HG02840 (cell line): ENCODE data around the gene RHEX.
"Not testable (repeated sequence)": the region's sequence is repeated elsewhere in the genome, so short reads cannot be mapped to it uniquely, and the experiment has no call there.

Experiments used
- ATAC-seq: cut with Tn5 transposase; IDR thresholded peaks from one replicate; pipeline ENCODE4 v1.9.1; 2021; ENCODE audit warnings: mild to moderate bottlenecking, moderate library complexity, moderate number of reproducible peaks; ENCODE audit not compliant: unreplicated experiment, low FRiP score

RHEX gene, protein sequence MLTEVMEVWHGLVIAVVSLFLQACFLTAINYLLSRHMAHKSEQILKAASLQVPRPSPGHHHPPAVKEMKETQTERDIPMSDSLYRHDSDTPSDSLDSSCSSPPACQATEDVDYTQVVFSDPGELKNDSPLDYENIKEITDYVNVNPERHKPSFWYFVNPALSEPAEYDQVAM

GRCh38 chr1:206052919-206053610, at the start of gene RHEX:
RHEX (plus strand) TSS chr1:206053173; CDS start chr1:206097829, 44,656 bp downstream.
- not testable (repeated sequence) for ATAC-seq

- no peak for ATAC-seq
Measured at GRCh38 chr1:206003854-206004800, 48.8 kb upstream of the RHEX start.

- ATAC-seq, result no peak
Measured at GRCh38 chr1:206004826-206005225, 48.1 kb upstream of the RHEX start.

- ATAC-seq, result no peak
Measured at GRCh38 chr1:206005234-206005633, 47.7 kb upstream of the RHEX start.

- no peak for ATAC-seq
Measured at GRCh38 chr1:206005778-206006180, 47.2 kb upstream of the RHEX start.

DNA sequence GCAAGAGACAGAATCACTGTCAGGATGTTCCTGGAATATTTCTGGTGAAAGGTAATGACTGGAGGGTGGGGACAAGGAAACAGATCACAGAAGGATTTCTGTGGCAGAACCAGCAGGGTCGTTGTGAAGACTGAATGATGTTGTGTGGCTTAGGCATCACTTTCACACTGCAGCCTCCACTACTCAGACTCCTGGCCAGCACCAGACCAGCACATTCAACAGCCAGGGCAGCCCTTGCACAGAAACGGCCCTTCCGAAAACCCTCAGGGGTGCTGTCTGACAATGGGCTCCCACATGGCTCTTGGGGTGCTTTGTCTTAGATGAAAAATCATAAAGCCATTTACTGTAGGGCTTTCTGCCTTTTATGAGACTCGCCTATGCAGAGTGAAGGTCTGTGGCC, 46.0 kb upstream of the RHEX start:
- no peak for ATAC-seq

GRCh38 chr1:206010060-206010459, 42.9 kb upstream of the RHEX start:
- ATAC-seq, result no peak

DNA sequence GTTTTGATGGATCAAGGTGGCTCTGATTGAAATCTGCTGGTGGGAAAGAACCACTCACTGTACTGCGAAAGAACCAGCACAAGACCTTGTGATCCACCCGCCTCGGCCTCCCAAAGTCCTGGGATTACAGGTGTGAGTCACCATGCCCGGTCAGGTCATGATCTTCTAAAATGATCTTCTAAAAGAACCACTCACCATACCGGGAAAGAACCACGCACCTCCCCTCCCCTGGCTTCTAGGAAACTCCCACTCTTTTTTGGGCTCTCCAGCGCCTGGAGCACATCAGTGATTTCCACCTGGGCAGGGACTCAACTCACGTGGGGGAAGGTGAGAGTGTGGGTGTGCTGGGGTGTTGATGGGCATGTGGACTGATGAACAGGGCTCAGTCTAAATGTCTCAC, 41.9 kb upstream of the RHEX start:
- no peak for ATAC-seq

DNA sequence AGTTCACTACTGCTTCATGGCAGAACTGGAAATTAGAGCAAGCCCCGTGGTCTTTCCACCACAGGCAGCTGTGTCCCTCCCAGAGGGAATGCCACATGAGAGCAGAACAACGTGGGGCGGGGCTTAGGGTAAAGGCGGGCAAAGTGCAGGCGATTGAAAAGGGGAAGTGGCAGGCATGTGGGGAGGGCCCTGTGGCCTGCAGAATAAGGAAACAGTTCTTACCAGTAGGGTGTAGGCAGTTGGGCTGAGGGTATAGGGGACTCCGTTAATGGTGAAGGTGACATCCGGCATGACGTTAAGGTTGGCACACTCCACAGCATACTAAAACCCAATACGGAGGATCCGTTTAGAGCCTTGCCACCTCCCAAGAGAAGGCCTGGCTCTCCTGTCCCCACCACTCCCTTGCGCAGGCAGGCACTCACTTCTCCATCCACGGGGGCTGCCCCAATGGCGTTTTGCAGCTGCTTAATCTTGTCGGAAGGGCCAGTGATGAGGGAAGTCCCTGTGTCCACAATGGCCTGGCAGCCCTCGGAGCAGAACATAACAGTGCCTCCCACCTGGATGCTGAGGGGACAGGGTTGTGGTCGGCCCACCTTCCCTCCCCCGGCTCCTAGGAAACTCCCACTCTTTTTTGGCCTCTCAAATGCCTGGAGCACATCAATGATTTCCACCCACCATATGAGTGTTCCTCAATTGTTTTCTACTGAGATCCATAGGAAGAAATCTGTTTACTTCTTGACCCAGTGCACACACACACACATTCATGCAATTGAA, 40.7 kb upstream of the RHEX start:
- ATAC-seq, result no peak

DNA sequence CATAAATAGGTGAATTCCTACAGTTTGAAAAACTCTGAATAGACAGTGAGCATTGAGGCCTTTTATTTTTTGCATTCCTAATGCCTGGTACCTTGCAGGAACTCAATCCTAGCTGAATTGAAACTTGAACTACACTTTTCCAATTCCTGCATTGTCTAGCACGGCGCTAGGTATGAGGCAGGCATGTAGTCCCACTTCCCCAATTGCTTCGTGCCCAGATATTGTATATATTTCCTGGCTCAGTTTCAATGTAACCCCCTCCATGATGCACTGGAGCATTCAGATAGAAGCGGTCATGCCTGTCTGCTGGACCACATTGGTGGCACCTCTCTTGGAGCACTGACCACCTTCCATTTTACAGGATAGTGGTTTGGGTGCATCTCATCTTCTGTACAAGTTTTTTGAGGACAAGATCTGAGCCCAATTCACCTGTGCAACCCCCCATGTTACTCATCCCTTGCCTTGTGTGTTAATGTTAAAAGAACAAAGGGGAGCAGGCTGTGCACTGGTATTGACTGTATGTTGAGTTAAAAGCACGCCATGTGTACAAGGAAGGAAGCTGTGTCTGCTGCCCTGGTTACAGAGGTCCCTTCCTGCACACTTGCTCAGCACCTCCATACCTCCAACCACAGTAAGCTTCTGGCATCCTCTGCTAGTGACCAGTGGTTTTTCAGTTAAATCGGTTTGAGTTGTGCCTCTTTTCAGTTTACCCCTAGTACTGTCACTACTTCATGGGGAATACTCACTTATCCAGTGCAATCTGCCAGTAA, 39.8 kb upstream of the RHEX start:
- ATAC-seq, result no peak

DNA sequence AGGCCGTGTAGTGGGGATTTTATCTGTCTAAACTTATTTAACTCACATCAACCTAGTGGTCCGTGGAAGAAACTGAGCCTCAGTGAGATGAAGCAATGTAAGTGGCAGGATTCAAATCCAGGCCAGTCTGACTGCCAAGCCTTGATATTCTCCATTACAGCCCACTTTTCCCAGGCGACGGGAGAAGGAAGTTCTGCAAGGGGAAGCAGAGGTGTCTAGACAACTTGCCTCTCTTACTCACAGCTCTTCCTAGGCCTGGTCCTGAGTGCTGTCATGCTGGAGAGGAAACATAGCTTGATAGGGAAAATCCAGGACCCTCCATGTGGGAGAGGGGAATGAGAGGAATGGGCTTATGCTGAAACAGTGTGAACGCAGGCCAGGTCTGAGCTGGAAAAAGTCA, 38.4 kb upstream of the RHEX start:
- ATAC-seq, result no peak

DNA sequence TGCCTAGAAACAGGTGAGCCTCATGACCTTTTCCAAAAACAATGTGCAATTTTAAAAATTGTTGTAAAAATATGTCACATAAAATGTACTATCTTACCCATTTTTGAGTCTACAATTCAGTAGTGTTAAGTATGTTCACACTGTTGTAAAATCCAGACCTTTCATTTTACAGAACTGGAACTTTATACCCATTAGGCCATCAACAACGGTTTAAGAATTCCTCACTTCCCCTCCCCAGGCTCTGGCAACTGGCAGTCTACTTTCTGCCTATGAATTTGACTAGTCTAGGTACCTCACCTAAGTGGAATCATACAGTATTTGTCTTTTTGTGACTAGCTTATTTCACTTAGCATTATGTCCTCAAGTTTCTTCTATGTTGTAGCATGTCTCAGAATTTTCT, 37.9 kb upstream of the RHEX start:
- no peak for ATAC-seq

- no peak for ATAC-seq
Measured at GRCh38 chr1:206020393-206021007, 32.5 kb upstream of the RHEX start.

DNA sequence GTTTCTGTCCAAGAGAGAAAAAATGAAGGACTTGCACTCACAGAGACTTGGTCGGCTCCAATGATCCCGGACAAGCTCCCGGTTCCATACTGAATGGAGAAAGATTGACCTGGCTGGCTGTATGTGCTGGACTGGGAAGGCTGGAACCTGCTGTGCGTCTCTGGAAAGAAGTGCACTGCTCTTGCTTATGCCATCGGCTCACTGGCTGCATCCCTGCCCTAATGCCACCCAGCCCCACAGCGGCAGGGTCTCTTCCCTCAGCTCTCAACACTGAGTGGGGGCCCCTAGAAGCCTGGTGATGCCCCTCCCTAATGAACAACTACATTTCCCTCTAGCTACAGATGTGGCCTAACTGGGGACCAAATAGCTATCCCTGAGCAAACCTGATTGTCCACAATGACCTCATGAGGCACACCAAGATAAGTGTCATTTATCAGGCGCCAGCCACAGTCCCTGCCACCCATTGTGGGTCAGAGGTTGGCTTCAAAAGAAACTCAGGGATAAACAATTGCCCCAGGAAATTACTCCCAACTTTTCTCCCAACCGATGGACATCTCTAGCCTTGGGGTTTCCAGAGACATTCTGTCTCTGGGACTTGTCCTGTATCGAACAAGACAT, 31.9 kb upstream of the RHEX start:
- no peak for ATAC-seq

GRCh38 chr1:206021626-206022365, 31.2 kb upstream of the RHEX start:
- no peak for ATAC-seq

GRCh38 chr1:206022766-206023165, 30.2 kb upstream of the RHEX start:
- no peak for ATAC-seq

GRCh38 chr1:206023695-206024094, 29.3 kb upstream of the RHEX start, which contains the start of gene CTSE:
CTSE (minus strand) TSS chr1:206023895; CDS start chr1:206023791, 104 bp downstream.
- no peak for ATAC-seq

GRCh38 chr1:206025283-206025820, 27.6 kb upstream of the RHEX start:
- no peak for ATAC-seq
